Measurements from ENCODE around the gene ULK4.

DNA sequence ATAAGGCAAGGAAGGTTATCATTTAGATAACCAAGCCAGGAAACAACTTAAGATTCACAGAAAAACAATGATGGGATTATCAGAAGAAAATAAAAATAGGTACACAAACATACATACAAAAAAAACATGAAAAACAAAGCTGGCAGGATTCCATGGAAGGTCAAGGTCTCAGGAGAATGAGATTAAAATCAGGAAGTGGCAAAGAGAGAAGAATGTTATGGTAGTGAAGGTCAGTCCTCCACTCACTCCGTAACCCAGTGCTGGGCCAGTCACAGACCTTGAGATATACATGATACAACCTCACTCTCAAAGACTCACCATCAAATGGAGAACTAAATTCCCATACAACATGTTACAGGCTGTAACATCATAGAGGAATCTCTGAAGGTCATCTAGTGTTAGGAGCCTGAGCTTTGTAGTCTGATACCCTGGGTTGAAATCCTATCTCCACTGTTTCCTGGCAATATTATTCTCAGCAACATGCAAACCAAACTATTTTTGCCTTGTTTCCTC, 668.7 kb downstream of the ULK4 start:
- TF ChIP-seq, protein P1, sequence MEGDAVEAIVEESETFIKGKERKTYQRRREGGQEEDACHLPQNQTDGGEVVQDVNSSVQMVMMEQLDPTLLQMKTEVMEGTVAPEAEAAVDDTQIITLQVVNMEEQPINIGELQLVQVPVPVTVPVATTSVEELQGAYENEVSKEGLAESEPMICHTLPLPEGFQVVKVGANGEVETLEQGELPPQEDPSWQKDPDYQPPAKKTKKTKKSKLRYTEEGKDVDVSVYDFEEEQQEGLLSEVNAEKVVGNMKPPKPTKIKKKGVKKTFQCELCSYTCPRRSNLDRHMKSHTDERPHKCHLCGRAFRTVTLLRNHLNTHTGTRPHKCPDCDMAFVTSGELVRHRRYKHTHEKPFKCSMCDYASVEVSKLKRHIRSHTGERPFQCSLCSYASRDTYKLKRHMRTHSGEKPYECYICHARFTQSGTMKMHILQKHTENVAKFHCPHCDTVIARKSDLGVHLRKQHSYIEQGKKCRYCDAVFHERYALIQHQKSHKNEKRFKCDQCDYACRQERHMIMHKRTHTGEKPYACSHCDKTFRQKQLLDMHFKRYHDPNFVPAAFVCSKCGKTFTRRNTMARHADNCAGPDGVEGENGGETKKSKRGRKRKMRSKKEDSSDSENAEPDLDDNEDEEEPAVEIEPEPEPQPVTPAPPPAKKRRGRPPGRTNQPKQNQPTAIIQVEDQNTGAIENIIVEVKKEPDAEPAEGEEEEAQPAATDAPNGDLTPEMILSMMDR (IDR thresholded peaks at IDR 0.05): no peak
- TF ChIP-seq POLR2A (IDR thresholded peaks at IDR 0.05): no peak
